ENCODE data around the gene STK11.

STK11 gene

GRCh38 chr19:1210227-1210538 is 4.6 kb downstream of the STK11 start:
- DNase-seq, result no peak

GRCh38 chr19:1211494-1212234 is 6.1 kb downstream of the STK11 start:
- DNase-seq, result no peak

GRCh38 chr19:1213391-1214286 is 8.1 kb downstream of the STK11 start:
- no peak for DNase-seq

GRCh38 chr19:1214299-1214861 is 8.8 kb downstream of the STK11 start:
- no peak for DNase-seq

- DNase-seq, result no peak
Measured at GRCh38 chr19:1214862-1215731, 9.5 kb downstream of the STK11 start.

- DNase-seq, result no peak
Measured at GRCh38 chr19:1216756-1217155, 11.2 kb downstream of the STK11 start.

- DNase-seq, result no peak
Measured at GRCh38 chr19:1217366-1217765, 11.8 kb downstream of the STK11 start.

- no peak for DNase-seq
Measured at GRCh38 chr19:1218751-1219567, 13.4 kb downstream of the STK11 start.

GRCh38 chr19:1219786-1220476 is 14.4 kb downstream of the STK11 start:
- DNase-seq, result no peak

GRCh38 chr19:1220477-1220930 is 14.9 kb downstream of the STK11 start:
- DNase-seq, result no peak

- DNase-seq, result no peak
Measured at GRCh38 chr19:1220976-1221903, 15.7 kb downstream of the STK11 start.

GRCh38 chr19:1221904-1222255 is 16.3 kb downstream of the STK11 start:
- no peak for DNase-seq

- no peak for DNase-seq
Measured at GRCh38 chr19:1222394-1222793, 16.8 kb downstream of the STK11 start.

GRCh38 chr19:1223018-1223855 is 17.7 kb downstream of the STK11 start:
- DNase-seq, result no peak

- DNase-seq, result no peak
Measured at GRCh38 chr19:1224047-1224825, 18.7 kb downstream of the STK11 start.

- DNase-seq, result no peak
Measured at GRCh38 chr19:1224847-1225246, 19.3 kb downstream of the STK11 start.

- DNase-seq, result no peak
Measured at GRCh38 chr19:1225440-1226226, 20.1 kb downstream of the STK11 start.

GRCh38 chr19:1226227-1226518 is 20.6 kb downstream of the STK11 start:
- DNase-seq, result no peak

All from NK-92 treated with Interleukin-12 subunit alpha and Interleukin-12 subunit beta, amount 100 ng/mL, for 24 hours (cell line).